K562 (cell line): ENCODE results near the gene MAN1B1.

Experiments
- ARNT ChIP-seq, 2 experiments: fragments of 450-650 bp; IDR thresholded peaks; 2 replicates each; pipeline ENCODE4 v1.6.1; 2016; ENCODE audit warnings: mild to moderate bottlenecking in 1 of 2
- CTCF ChIP-seq, 3 experiments: IDR thresholded peaks in 2 of 3; conservative IDR thresholded peaks in 1 of 3; 2 replicates each; pipeline ENCODE4 v1.5.1; 2011 to 2012; ENCODE audit warnings: low read length in 3 of 3, mild to moderate bottlenecking in 3 of 3, control low read depth in 2 of 3, improper control_type of control experiment in 1 of 3, inconsistent platforms in 1 of 3, low read depth in 1 of 3, mixed read lengths in 1 of 3, moderate library complexity in 1 of 3; ENCODE audit not compliant: insufficient read depth in 2 of 3
- KAT2B ChIP-seq: IDR thresholded peaks from one replicate; pipeline ENCODE4 v1.6.1; 2012; ENCODE audit warnings: low read depth, mild to moderate bottlenecking, control low read depth, inconsistent platforms, low read length, moderate library complexity
- NFRKB ChIP-seq: fragments of 450-650 bp; IDR thresholded peaks from 2 replicates; pipeline ENCODE4 v1.6.1; 2016; ENCODE audit warnings: low read depth
- ZNF174 ChIP-seq: fragments of 250-450 bp; sonication (Bioruptor Pico); IDR thresholded peaks from 2 replicates; pipeline ENCODE4 v1.4.0; 2020; ENCODE audit warnings: mild to moderate bottlenecking

GRCh38 chr9:137156567-137157375 is 70.0 kb downstream of the MAN1B1 start:
- no peak for TF ChIP-seq KAT2B
- TF ChIP-seq NFRKB = no peak
- no peak for TF ChIP-seq CTCF (IDR thresholded peaks at IDR 0.05 in 2 of 3, conservative IDR thresholded peaks at IDR 0.05 in 1 of 3; ENCODE audit: insufficient read depth in 2 of 3, low read depth in 1 of 3, low read length in 3 of 3)
- TF ChIP-seq ZNF174 (CRISPR knock-in tag) = no peak
- no peak for TF ChIP-seq ARNT (IDR thresholded peaks at IDR 0.05)
